GM21619 (cell line): ENCODE results near the gene CACNA1C.

Source experiments
- ATAC-seq: cut with Tn5 transposase; IDR thresholded peaks from one replicate; pipeline ENCODE4 v1.9.1; 2021; ENCODE audit not compliant: unreplicated experiment

The CACNA1C gene

GRCh38 chr12:2535583-2536204, 482.9 kb downstream of the CACNA1C start:
- no peak for ATAC-seq

- ATAC-seq: no peak
Observed at GRCh38 chr12:2536724-2537123, 483.9 kb downstream of the CACNA1C start.

- no peak for ATAC-seq
Observed at GRCh38 chr12:2537868-2538541, 485.2 kb downstream of the CACNA1C start.

GRCh38 chr12:2539938-2540337, 487.2 kb downstream of the CACNA1C start:
- no peak for ATAC-seq

GRCh38 chr12:2540535-2540941, 487.8 kb downstream of the CACNA1C start:
- no peak for ATAC-seq

GRCh38 chr12:2541631-2542204, 488.9 kb downstream of the CACNA1C start:
- ATAC-seq: no peak

- no peak for ATAC-seq
Observed at GRCh38 chr12:2543801-2544200, 491.0 kb downstream of the CACNA1C start.

GRCh38 chr12:2544230-2544629, 491.4 kb downstream of the CACNA1C start:
- no peak for ATAC-seq

- ATAC-seq: no peak
Observed at GRCh38 chr12:2547273-2548044, 494.7 kb downstream of the CACNA1C start.

GRCh38 chr12:2548081-2548480, 495.3 kb downstream of the CACNA1C start:
- ATAC-seq: no peak

- no peak for ATAC-seq
Observed at GRCh38 chr12:2550561-2551411, 498.0 kb downstream of the CACNA1C start.

- no peak for ATAC-seq
Observed at GRCh38 chr12:2551412-2551900, 498.7 kb downstream of the CACNA1C start.

- ATAC-seq: no peak
Observed at GRCh38 chr12:2552000-2552756, 499.4 kb downstream of the CACNA1C start.

- no peak for ATAC-seq
Observed at GRCh38 chr12:2553388-2554126, 500.8 kb downstream of the CACNA1C start.

- ATAC-seq: no peak
Observed at GRCh38 chr12:2555487-2556082, 502.8 kb downstream of the CACNA1C start.

GRCh38 chr12:2557597-2557996, 504.8 kb downstream of the CACNA1C start:
- no peak for ATAC-seq

- ATAC-seq: no peak
Observed at GRCh38 chr12:2559931-2560330, 507.1 kb downstream of the CACNA1C start.

- no peak for ATAC-seq
Observed at GRCh38 chr12:2560356-2560755, 507.6 kb downstream of the CACNA1C start.

GRCh38 chr12:2561367-2561766, 508.6 kb downstream of the CACNA1C start:
- no peak for ATAC-seq
